Measurements from ENCODE around the gene SNAP23.

SNAP23 gene

DNA sequence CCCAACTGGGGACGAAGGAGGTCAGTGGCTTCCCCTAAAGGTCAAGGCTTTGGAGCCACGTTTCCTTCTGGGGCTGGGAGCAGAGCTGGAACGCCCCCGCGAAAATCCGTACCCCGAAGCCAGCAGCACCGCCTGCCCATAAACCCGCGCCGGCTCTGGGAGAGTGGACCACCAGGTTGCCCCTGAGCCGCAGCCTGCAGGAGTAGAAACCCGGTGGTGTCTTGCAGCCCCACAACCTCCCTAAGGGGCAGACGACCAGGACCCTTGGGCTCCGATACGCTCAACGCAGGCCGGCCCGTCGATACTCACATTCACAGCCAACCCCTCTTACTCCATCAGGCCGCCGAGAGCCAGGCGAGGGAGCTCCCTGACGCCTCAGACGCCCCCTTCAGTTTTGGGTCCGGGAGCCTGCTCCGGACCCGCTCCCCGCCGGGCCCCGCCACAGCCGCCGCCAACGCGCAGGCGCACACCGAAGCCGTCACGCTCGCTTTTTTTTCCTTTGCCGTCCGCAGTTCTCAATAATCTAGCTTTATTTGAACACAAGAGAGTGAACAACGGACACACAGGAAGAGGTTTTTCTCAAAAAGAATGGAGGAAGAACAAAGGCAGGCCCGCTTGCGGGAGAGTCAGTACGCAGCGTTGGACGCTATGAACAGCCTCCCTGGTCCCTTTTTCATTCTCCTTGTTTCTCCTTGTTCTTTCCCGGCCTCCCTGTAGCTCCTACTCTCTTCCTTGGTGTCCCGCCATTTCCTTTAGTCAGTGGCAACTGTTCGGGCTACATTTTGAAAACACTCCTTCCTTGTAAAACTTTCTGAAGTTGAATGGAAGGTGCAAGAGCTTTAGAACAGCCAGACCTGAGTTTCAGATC, 4.5 kb upstream of the SNAP23 start, which contains the start of gene ZNF106:
Gene ZNF106 (minus strand): TSS at position 471 of the 868 bp plus-strand sequence. CDS start 18,852 bp downstream, outside the sequence.
- H3K27ac ChIP-seq, result peak within 1 kb of the TSS; percentile 99
- DNase-seq, result peak; percentile 84
- in situ Hi-C loops (cut with HindIII; ENCODE audit: low pct_ligation_motif_present, low sequenced_read_pairs), result no loop called here

GRCh38 chr15:42491539-42492225, 3.8 kb upstream of the SNAP23 start:
- Histone ChIP-seq H3K27ac (peak overlapping the region; percentile 99), H3K4me3 (ENCODE audit: low read depth, low read length) (peak overlapping the region; percentile 99), H3K27me3 (replicated peaks) (no peaks in the 10 kb centered on the region), H3K36me3 (replicated peaks) (no peaks in the 10 kb centered on the region)
- TF ChIP-seq, protein P1, sequence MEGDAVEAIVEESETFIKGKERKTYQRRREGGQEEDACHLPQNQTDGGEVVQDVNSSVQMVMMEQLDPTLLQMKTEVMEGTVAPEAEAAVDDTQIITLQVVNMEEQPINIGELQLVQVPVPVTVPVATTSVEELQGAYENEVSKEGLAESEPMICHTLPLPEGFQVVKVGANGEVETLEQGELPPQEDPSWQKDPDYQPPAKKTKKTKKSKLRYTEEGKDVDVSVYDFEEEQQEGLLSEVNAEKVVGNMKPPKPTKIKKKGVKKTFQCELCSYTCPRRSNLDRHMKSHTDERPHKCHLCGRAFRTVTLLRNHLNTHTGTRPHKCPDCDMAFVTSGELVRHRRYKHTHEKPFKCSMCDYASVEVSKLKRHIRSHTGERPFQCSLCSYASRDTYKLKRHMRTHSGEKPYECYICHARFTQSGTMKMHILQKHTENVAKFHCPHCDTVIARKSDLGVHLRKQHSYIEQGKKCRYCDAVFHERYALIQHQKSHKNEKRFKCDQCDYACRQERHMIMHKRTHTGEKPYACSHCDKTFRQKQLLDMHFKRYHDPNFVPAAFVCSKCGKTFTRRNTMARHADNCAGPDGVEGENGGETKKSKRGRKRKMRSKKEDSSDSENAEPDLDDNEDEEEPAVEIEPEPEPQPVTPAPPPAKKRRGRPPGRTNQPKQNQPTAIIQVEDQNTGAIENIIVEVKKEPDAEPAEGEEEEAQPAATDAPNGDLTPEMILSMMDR (IDR thresholded peaks at IDR 0.05; ENCODE audit: low read depth, low read length, missing control alignments), result no peak
- DNase-seq, result peak; percentile 50
- in situ Hi-C loops (cut with HindIII; ENCODE audit: low pct_ligation_motif_present, low sequenced_read_pairs), result no loop called here

More for the DNA sequence above, 4.5 kb upstream of the SNAP23 start, which contains the start of gene ZNF106:
- TF ChIP-seq, protein P1 (IDR thresholded peaks at IDR 0.05; ENCODE audit: low read depth, low read length, missing control alignments), result peak; percentile 0
- Histone ChIP-seq H3K4me3 (ENCODE audit: low read depth, low read length) (peak within 1 kb of the TSS; percentile 99), H3K36me3 (replicated peaks) (no peaks in the 10 kb centered on the region), H3K27me3 (replicated peaks) (no peaks in the 10 kb centered on the region)

DNA sequence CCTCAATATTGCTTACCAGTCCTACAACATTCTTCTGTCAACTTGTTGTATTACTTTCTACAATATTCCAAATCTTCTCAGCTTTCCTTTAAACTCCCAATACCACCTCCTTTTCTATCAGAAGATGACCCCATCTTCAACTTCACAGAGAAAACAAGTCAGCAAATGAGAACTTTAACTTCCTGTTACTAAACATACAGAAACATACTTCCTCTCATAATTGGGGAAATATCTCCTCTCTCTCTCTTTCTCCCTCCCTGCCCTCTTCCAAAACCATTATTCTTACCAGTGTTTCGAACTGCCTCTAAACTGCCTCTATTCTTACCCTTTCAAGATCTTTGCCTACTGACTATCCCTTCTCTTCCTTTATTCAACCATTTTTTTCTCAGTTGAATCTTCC, 1.8 kb upstream of the SNAP23 start:
- in situ Hi-C loops (cut with HindIII; ENCODE audit: low pct_ligation_motif_present, low sequenced_read_pairs), result no loop called here
- no peaks in the 10 kb centered on the region for H3K36me3 ChIP-seq (replicated peaks)
- no peaks in the 10 kb centered on the region for H3K27me3 ChIP-seq (replicated peaks)
- no peak for DNase-seq
- H3K4me3 ChIP-seq (ENCODE audit: low read depth, low read length), result no peak overlapping the region
- TF ChIP-seq, protein P1 (IDR thresholded peaks at IDR 0.05; ENCODE audit: low read depth, low read length, missing control alignments), result no peak
- peak overlapping the region; percentile 3 for H3K27ac ChIP-seq

DNA sequence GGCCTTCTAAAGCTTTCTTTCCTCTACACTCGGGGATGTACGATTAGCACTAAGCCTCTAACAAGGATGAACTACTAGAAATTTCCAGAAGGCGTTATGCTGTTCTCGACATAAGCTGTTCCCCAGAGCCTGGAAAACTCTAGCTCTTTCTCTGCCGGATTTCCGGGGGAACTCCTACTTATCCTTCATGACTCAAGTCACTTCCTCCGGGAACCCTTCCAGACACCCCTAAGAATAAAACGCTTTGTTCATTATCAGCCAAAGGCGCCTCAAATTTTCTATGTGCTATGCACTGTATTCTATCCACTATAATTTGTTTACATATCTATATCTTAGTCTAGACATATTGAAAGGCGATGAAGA, 455 bp upstream of the SNAP23 start:
- Histone ChIP-seq H3K4me3 (ENCODE audit: low read depth, low read length) (peak overlapping the region; percentile 94), H3K27ac (peak overlapping the region; percentile 93), H3K27me3 (replicated peaks) (no peaks in the 10 kb centered on the region), H3K36me3 (replicated peaks) (no peaks in the 10 kb centered on the region)
- TF ChIP-seq, protein P1 (IDR thresholded peaks at IDR 0.05; ENCODE audit: low read depth, low read length, missing control alignments), result no peak
- in situ Hi-C loops (cut with HindIII; ENCODE audit: low pct_ligation_motif_present, low sequenced_read_pairs), result no loop called here
- peak; percentile 58 for DNase-seq

- in situ Hi-C loops (cut with HindIII; ENCODE audit: low pct_ligation_motif_present, low sequenced_read_pairs), result no loop called here
- TF ChIP-seq, protein P1 (IDR thresholded peaks at IDR 0.05; ENCODE audit: low read depth, low read length, missing control alignments), result no peak
Measured at GRCh38 chr15:42498212-42499068, 3.0 kb downstream of the SNAP23 start.

More at GRCh38 chr15:42498212-42499068, 3.0 kb downstream of the SNAP23 start:
- DNase-seq, result no peak
- Histone ChIP-seq H3K36me3 (replicated peaks) (no peaks in the 10 kb centered on the region), H3K27me3 (replicated peaks) (no peaks in the 10 kb centered on the region), H3K4me3 (ENCODE audit: low read depth, low read length) (no peak overlapping the region), H3K27ac (peak overlapping the region; percentile 51)

Data from brain microvascular endothelial cell (primary cell).